Measurements from ENCODE around the gene PRPF31. TPM values are rescaled to one million over a fixed set of nuclear protein-coding genes. Genes with fewer than 3 reads are reported as not detected.

PRPF31 gene
- total RNA-seq, 4 donors from 2014 or later: 24.7 to 50.5 (median 34.9) TPM

- Histone ChIP-seq H3K9me3 (no peaks in the 10 kb centered on the region), H3K36me3 (peaks cover 0 to 62% (median 28%) of the 10 kb centered on the region in 4 donors)
- intact Hi-C loops (cut with DNase I; ENCODE audit: low total_unique reads): no loop called here
Measured at GRCh38 chr19:54156490-54156889, 40.9 kb downstream of the PRPF31 start.

DNA sequence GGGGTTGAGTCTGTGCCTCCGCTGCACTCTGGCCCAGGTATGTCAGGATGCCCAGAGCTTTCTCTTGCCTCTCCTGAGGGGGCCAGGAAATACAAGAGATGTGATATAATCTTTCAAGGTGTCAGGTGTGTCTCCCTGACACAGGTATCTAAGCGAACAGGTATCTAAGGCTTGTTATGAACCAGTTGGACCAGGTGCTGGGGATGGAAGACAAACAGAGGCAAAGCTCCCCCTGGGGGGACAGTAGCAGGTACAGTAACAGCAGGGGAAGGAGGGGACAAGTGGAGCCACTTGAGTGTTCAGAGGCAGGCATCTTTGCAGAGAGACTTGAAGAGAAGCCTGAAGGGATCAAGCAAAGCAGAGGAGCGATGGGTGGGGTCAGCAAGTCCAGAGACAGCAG is 41.4 kb downstream of the PRPF31 start:
- intact Hi-C loops (cut with DNase I; ENCODE audit: low total_unique reads) (no loop called here), in situ Hi-C loops (cut with MboI; ENCODE audit: low pct_ligation_motif_present in 1 of 4, low pct_unique_long_range_greater_than_20kb in 1 of 4, low sequenced_read_pairs in 3 of 4) (no loop called here)
- H3K36me3 ChIP-seq: peaks cover 0 to 57% (median 26%) of the 10 kb centered on the region in 4 donors

More at GRCh38 chr19:54156490-54156889, 40.9 kb downstream of the PRPF31 start:
- no peak overlapping the region for H3K4me3 ChIP-seq
- H3K27me3 ChIP-seq: no peaks in the 10 kb centered on the region
- DNase-seq: no peak
- 60 to 85% methylated on average over 3 to 11 of the region's 11 CpGs for WGBS, 2 donors (ENCODE audit: low coverage in 1 of 2)
- peaks cover 18 to 29% (median 25%) of the 10 kb centered on the region in 4 donors for H3K4me1 ChIP-seq
- no peak for TF ChIP-seq POLR2A (IDR thresholded peaks at IDR 0.05)
- TF ChIP-seq EP300 (IDR thresholded peaks at IDR 0.05; ENCODE audit: low read depth): no peak
- no peak for TF ChIP-seq POLR2AphosphoS5 (IDR thresholded peaks at IDR 0.05)
- TF ChIP-seq, protein P1, sequence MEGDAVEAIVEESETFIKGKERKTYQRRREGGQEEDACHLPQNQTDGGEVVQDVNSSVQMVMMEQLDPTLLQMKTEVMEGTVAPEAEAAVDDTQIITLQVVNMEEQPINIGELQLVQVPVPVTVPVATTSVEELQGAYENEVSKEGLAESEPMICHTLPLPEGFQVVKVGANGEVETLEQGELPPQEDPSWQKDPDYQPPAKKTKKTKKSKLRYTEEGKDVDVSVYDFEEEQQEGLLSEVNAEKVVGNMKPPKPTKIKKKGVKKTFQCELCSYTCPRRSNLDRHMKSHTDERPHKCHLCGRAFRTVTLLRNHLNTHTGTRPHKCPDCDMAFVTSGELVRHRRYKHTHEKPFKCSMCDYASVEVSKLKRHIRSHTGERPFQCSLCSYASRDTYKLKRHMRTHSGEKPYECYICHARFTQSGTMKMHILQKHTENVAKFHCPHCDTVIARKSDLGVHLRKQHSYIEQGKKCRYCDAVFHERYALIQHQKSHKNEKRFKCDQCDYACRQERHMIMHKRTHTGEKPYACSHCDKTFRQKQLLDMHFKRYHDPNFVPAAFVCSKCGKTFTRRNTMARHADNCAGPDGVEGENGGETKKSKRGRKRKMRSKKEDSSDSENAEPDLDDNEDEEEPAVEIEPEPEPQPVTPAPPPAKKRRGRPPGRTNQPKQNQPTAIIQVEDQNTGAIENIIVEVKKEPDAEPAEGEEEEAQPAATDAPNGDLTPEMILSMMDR (IDR thresholded peaks at IDR 0.05): no peak
- in situ Hi-C loops (cut with MboI; ENCODE audit: low pct_ligation_motif_present in 1 of 4, low pct_unique_long_range_greater_than_20kb in 1 of 4, low sequenced_read_pairs in 3 of 4): no loop called here
- H3K27ac ChIP-seq: no peak overlapping the region

GRCh38 chr19:54158812-54159351 is 43.3 kb downstream of the PRPF31 start:
- 6 to 50% methylated on average over 2 to 19 of the region's 19 CpGs for WGBS, 2 donors (ENCODE audit: low coverage in 1 of 2)
- Histone ChIP-seq H3K27ac (peak overlapping the region; percentile 92 to 98 (median 94)), H3K36me3 (peaks cover 0 to 41% (median 17%) of the 10 kb centered on the region in 4 donors), H3K4me1 (peaks cover 30 to 49% (median 39%) of the 10 kb centered on the region in 4 donors), H3K27me3 (no peaks in the 10 kb centered on the region), H3K4me3 (peak overlapping the region; percentile 48 to 80 (median 76)), H3K9me3 (no peaks in the 10 kb centered on the region)
- TF ChIP-seq POLR2AphosphoS5 (IDR thresholded peaks at IDR 0.05): no peak
- TF ChIP-seq EP300 (IDR thresholded peaks at IDR 0.05; ENCODE audit: low read depth): no peak
- no peak for TF ChIP-seq POLR2A (IDR thresholded peaks at IDR 0.05)
- TF ChIP-seq, protein P1 (IDR thresholded peaks at IDR 0.05): no peak
- intact Hi-C loops (cut with DNase I; ENCODE audit: low total_unique reads) (no loop called here), in situ Hi-C loops (cut with MboI; ENCODE audit: low pct_ligation_motif_present in 1 of 4, low pct_unique_long_range_greater_than_20kb in 1 of 4, low sequenced_read_pairs in 3 of 4) (no loop called here)
- DNase-seq: no peak

More for the DNA sequence above, 41.4 kb downstream of the PRPF31 start:
- Histone ChIP-seq H3K4me1 (peaks cover 22 to 34% (median 30%) of the 10 kb centered on the region in 4 donors), H3K27me3 (no peaks in the 10 kb centered on the region), H3K4me3 (no peak overlapping the region), H3K9me3 (no peaks in the 10 kb centered on the region), H3K27ac (no peak overlapping the region)
- WGBS, 2 donors (ENCODE audit: low coverage in 1 of 2): 93% methylated on average over 3 of the region's 3 CpGs; no CpG with 5 or more reads in 1 of the 2 donors
- TF ChIP-seq POLR2AphosphoS5 (IDR thresholded peaks at IDR 0.05) (no peak), POLR2A (IDR thresholded peaks at IDR 0.05) (no peak), EP300 (IDR thresholded peaks at IDR 0.05; ENCODE audit: low read depth) (no peak)
- TF ChIP-seq, protein P1 (IDR thresholded peaks at IDR 0.05): no peak
- no peak for DNase-seq

GRCh38 chr19:54159352-54160181 is 44.0 kb downstream of the PRPF31 start, which contains the start of gene LENG1:
TSS of gene LENG1 (minus strand) at chr19:54159721. CDS start at chr19:54159695, 26 bp downstream.
- no peaks in the 10 kb centered on the region for H3K27me3 ChIP-seq
- in situ Hi-C loops (cut with MboI; ENCODE audit: low pct_ligation_motif_present in 1 of 4, low pct_unique_long_range_greater_than_20kb in 1 of 4, low sequenced_read_pairs in 3 of 4): loop anchor here in 1 of 4 donors (10.0 kb wide), 1 partner anchor 75 kb away; no protein-coding TSS in a partner anchor
- H3K9me3 ChIP-seq: no peaks in the 10 kb centered on the region
- H3K4me3 ChIP-seq: peak within 1 kb of the TSS; percentile 48 to 80 (median 76)
- peak; percentile 100 for DNase-seq
- peaks cover 0 to 34% (median 14%) of the 10 kb centered on the region in 4 donors for H3K36me3 ChIP-seq
- H3K4me1 ChIP-seq: peaks cover 30 to 56% (median 45%) of the 10 kb centered on the region in 4 donors
- peak within 1 kb of the TSS; percentile 92 to 98 (median 94) for H3K27ac ChIP-seq
- 0 to 1% methylated on average over 3 to 63 of the region's 72 CpGs for WGBS, 2 donors (ENCODE audit: low coverage in 1 of 2)
- TF ChIP-seq EP300 (IDR thresholded peaks at IDR 0.05; ENCODE audit: low read depth) (no peak), POLR2AphosphoS5 (IDR thresholded peaks at IDR 0.05) (peak; percentile 85 to 89 (median 88)), POLR2A (IDR thresholded peaks at IDR 0.05) (peak; percentile 76)
- TF ChIP-seq, protein P1 (IDR thresholded peaks at IDR 0.05): peak in 3 of 5 experiments; percentile 21 to 49 (median 26)
- intact Hi-C loops (cut with DNase I; ENCODE audit: low total_unique reads): no loop called here
